H1 (cell line): ENCODE measurements around the gene SDHAF2.

Experiments used
- CBX5 ChIP-seq: fragments of 300-800, 300-1000 bp; sonication (generic); IDR thresholded peaks from 2 replicates; pipeline ENCODE4 v1.7.1; 2016; ENCODE audit warnings: antibody characterized with exemption, low read length, low read depth
- CHD1 ChIP-seq: IDR thresholded peaks from 2 replicates; pipeline ENCODE4 v1.6.1; 2012; ENCODE audit warnings: low read depth, low read length, improper control_type of control experiment
- EZH2 ChIP-seq: fragments of 200-600 bp; sonication (generic); IDR thresholded peaks from 2 replicates; pipeline ENCODE4 v1.7.1; 2012; ENCODE audit warnings: low read depth, mild to moderate bottlenecking, moderate library complexity, low read length, inconsistent platforms; ENCODE audit not compliant: severe bottlenecking
- GTF2F1 ChIP-seq: IDR thresholded peaks from 2 replicates; pipeline ENCODE4 v1.6.1; 2012; ENCODE audit warnings: low read depth, low read length, improper control_type of control experiment, borderline replicate concordance
- POLR2A ChIP-seq, 2 experiments: IDR thresholded peaks; 1 replicate in 1 of 2; 2 replicates in 1 of 2; pipeline ENCODE4 v1.6.1; 2011; ENCODE audit warnings: low read depth in 2 of 2, low read length in 2 of 2, mild to moderate bottlenecking in 2 of 2; ENCODE audit errors: control extremely low read depth in 1 of 2
- RAD21 ChIP-seq, 2 experiments: IDR thresholded peaks in 1 of 2; conservative IDR thresholded peaks in 1 of 2; 2 replicates each; pipeline ENCODE4 v1.6.1; 2011; ENCODE audit warnings: low read depth in 2 of 2, low read length in 2 of 2, improper control_type of control experiment in 1 of 2, inconsistent platforms in 1 of 2, mild to moderate bottlenecking in 1 of 2, moderate library complexity in 1 of 2
- RNF2 ChIP-seq: fragments of 200-900, 300-1000 bp; sonication (generic); IDR thresholded peaks from 2 replicates; pipeline ENCODE4 v1.7.1; 2016; ENCODE audit warnings: borderline replicate concordance, low read depth, mild to moderate bottlenecking, antibody characterized with exemption, low read length; ENCODE audit not compliant: poor library complexity, severe bottlenecking; ENCODE audit errors: missing control alignments
- TAF1 ChIP-seq: IDR thresholded peaks from 2 replicates; pipeline ENCODE4 v1.6.1; 2011; ENCODE audit warnings: mild to moderate bottlenecking, low read depth, low read length
- TCF12 ChIP-seq: IDR thresholded peaks from 2 replicates; pipeline ENCODE4 v1.6.1; 2011; ENCODE audit warnings: low read depth, mild to moderate bottlenecking, low read length
- TEAD4 ChIP-seq: IDR thresholded peaks from 2 replicates; pipeline ENCODE4 v1.6.1; 2012; ENCODE audit warnings: low read depth, low read length, inconsistent platforms, mixed read lengths
- TF ChIP-seq, protein P1 (sequence below), 3 experiments: IDR thresholded peaks; 1 replicate in 2 of 3; 2 replicates in 1 of 3; pipeline versions ENCODE4 v1.5.1 to v1.6.1; 2011; ENCODE audit warnings: low read length in 3 of 3, mild to moderate bottlenecking in 3 of 3, inconsistent platforms in 2 of 3, low read depth in 1 of 3, moderate library complexity in 1 of 3; ENCODE audit not compliant: insufficient read depth in 1 of 3; ENCODE audit errors: control extremely low read depth in 1 of 3
- TF ChIP-seq, protein P2 (sequence below): IDR thresholded peaks from 2 replicates; pipeline ENCODE4 v1.6.1; 2011; ENCODE audit warnings: low read depth, mild to moderate bottlenecking, low read length; ENCODE audit not compliant: insufficient read depth
- TF ChIP-seq, protein P3 (sequence below): IDR thresholded peaks from 2 replicates; pipeline ENCODE4 v1.6.1; 2012; ENCODE audit warnings: inconsistent platforms

- TF ChIP-seq, protein P1, sequence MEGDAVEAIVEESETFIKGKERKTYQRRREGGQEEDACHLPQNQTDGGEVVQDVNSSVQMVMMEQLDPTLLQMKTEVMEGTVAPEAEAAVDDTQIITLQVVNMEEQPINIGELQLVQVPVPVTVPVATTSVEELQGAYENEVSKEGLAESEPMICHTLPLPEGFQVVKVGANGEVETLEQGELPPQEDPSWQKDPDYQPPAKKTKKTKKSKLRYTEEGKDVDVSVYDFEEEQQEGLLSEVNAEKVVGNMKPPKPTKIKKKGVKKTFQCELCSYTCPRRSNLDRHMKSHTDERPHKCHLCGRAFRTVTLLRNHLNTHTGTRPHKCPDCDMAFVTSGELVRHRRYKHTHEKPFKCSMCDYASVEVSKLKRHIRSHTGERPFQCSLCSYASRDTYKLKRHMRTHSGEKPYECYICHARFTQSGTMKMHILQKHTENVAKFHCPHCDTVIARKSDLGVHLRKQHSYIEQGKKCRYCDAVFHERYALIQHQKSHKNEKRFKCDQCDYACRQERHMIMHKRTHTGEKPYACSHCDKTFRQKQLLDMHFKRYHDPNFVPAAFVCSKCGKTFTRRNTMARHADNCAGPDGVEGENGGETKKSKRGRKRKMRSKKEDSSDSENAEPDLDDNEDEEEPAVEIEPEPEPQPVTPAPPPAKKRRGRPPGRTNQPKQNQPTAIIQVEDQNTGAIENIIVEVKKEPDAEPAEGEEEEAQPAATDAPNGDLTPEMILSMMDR (IDR thresholded peaks at IDR 0.05; ENCODE audit: control extremely low read depth in 1 of 3, insufficient read depth in 1 of 3, low read depth in 1 of 3, low read length in 3 of 3) = no peak
- TF ChIP-seq TEAD4 (no peak), RNF2 (no peak), TCF12 (no peak), RAD21 (IDR thresholded peaks at IDR 0.05 in 1 of 2, conservative IDR thresholded peaks at IDR 0.05 in 1 of 2; ENCODE audit: low read depth in 2 of 2, low read length in 2 of 2) (no peak), POLR2A (IDR thresholded peaks at IDR 0.05; ENCODE audit: control extremely low read depth in 1 of 2, low read depth in 2 of 2, low read length in 2 of 2) (no peak), CBX5 (no peak), TAF1 (no peak), CHD1 (no peak), EZH2 (no peak), GTF2F1 (no peak)
- TF ChIP-seq, protein P2, sequence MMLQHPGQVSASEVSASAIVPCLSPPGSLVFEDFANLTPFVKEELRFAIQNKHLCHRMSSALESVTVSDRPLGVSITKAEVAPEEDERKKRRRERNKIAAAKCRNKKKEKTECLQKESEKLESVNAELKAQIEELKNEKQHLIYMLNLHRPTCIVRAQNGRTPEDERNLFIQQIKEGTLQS = no peak
- TF ChIP-seq, protein P3, sequence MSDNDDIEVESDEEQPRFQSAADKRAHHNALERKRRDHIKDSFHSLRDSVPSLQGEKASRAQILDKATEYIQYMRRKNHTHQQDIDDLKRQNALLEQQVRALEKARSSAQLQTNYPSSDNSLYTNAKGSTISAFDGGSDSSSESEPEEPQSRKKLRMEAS = no peak
These were observed 57.6 kb downstream of the SDHAF2 start for GRCh38 chr11:61487342-61488025.
